ENCODE data around the gene ABHD6.
"Not testable (repeated sequence)": the region's sequence is repeated elsewhere in the genome, so short reads cannot be mapped to it uniquely, and the experiment has no call there.

DNA sequence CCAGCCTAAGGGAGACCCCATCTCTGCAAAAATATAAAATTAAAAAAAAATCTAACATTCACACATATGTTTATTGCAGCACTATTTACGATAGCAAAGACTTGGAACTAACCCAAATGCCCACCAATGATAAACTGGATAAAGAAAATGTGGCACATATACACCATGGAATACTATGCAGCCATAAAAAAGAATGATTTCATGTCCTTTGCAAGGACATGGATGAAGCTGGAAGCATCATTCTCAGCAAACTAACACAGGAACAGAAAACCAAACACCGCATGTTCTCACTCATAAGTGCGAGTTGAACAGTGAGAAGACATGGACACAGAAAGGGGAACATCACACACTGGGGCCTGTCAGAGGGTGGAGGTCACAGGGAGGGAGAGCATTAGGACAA is 35.8 kb downstream of the ABHD6 start:
- TF ChIP-seq CTCF (IDR thresholded peaks at IDR 0.05; ENCODE audit: low read depth, low read length); POLR2A (IDR thresholded peaks at IDR 0.05; ENCODE audit: extremely low read depth, insufficient read length): not testable (repeated sequence)
